Activated CD4-positive, alpha-beta T cell treated with anti-CD3 and anti-CD28 coated beads, Interleukin-2, amount 50 U/mL, for 48 hours (primary cell): ENCODE measurements around the gene GOLGA6D.
"Not testable (repeated sequence)": the region's sequence is repeated elsewhere in the genome, so short reads cannot be mapped to it uniquely, and the experiment has no call there.

ENCODE experiments used
- DNase-seq, 2 experiments: peaks; one replicate each; pipeline ENCODE4 v3.0.0-alpha.2; 2020

Gene GOLGA6D, protein sequence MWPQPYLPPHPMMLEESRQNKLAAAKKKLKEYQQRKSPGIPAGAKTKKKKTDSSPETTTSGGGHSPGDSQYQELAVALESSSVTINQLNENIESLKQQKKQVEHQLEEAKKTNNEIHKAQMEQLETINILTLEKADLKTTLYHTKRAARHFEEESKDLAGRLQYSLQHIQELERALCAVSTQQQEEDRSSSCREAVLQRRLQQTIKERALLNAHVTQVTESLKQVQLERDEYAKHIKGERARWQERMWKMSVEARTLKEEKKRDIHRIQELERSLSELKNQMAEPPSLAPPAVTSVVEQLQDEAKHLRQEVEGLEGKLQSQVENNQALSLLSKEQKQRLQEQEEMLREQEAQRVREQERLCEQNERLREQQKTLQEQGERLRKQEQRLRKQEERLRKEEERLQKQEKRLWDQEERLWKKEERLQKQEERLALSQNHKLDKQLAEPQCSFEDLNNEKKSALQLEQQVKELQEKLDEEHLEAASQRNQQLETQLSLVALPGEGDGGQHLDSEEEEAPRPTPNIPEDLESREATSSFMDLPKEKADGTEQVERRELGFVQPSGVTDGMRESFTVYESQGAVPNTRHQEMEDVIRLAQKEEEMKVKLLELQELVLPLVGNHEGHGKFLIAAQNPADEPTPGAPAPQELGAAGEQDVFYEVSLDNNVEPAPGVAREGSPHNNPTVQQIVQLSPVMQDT

DNA sequence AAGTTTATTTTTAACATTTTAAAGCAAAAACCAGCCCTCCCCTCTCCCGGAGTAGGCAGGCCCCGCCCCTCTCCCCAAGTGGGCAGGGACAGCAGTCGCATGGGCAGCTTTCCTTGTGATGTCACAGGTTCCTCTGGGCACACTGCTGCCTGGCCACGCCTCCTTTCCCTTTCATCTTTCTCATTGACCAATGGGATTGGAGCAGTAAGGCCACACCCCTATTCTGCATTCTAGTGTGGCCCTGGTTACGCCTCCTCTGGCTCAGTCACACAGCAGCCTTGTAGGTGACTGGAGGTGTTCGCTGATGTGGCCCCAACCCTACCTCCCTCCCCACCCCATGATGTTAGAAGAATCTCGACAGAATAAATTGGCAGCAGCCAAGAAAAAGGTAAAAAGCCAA, at the start of gene GOLGA6D:
TSS of gene GOLGA6D (plus strand) at position 264 of the 400 bp plus-strand sequence. CDS start at position 305, 41 bp downstream.
- DNase-seq: not testable (repeated sequence)

DNA sequence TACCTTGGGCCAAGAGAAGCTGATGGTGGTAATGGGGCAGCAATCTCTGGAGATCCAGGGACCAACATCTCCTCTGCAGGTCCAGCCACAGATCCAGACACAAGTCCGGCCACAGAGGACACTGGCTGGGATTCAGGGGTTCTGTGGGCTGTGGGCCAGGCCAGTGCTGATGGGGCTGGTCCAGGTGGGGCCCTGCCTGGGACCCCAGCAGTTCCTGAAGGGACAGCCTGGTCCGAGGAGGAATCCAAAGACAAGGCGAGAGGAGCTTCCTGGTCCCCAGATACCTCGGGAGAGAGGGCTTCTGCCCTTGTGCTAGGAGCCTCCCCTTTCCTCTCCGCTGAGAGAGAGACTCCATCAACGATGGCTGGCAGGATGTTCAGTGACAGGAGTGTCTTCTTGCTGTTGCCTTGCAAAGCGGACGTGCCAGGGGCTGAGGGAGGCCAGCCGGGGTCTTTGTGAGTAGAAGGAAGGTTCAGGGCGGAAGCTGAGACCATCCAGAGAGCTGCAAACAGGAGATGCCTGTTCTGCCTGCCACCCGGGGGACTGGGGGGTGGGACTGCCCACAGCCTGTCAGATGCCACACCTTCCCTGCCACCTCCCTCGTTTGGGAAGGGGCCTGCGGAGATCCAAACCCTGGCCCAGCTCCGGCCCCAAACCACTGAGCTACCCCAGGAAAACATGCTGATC, 49.0 kb upstream of the GOLGA6D start:
- no peak for DNase-seq

DNA sequence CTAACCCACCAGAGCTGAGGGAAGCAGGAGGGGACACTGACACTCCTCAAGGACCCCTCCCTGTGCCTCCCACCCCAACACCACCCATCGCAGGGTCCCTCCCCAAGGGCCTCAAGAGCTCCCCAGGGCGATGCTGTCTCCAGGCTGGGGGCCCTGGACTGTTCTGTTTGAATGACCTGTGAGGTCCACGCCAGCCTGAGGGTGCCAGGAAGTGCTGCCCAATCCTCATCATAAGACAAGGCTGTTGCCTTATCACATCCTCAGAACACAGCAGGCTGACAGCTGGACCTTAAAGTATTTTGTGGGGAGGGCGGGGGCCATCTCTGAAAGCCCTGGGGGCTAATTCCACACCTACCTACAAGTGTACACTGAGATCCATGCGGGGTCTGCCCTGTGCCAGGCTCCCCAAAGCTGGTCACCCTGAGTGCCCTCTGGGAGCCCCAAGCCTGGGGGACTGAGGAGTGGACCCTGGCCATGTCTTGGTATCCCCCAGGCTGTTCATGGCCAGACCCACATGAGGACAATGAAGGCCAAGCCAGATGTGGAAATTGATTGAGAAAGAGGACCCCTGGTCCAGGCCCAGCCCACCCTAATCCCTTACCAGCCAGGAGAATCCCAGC, 48.3 kb upstream of the GOLGA6D start:
- DNase-seq: no peak

DNA sequence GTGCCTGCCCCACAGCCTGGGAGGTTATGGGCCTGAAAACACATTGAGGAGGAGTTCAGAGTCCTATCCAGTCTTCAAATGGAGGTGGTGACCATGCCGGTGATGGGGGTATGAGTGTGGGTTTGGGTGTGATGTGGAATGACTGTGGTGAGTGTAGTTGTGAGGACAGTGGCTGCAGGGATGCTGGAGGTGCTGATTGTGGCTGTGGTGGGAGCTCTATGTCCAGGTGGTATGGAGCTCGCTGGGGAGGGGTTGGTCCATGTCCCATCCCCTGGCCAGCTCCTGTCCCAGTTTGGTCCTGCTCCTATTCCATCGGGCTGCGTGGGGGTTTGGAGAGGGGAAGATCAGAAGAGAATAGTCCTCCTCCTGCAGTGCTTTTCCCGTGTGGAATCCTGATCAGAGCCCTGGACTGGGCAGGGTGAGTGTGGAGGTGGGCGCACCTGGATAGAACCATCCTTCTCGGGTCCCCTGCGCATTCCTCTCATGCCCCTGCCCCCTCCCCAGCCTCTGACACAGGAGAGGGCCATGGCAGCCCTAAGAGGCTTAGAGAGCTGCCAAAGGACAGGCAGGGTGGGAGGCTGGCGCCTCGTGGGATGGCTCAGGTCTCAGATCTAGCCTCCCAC, 47.5 kb upstream of the GOLGA6D start:
- DNase-seq: no peak

DNA sequence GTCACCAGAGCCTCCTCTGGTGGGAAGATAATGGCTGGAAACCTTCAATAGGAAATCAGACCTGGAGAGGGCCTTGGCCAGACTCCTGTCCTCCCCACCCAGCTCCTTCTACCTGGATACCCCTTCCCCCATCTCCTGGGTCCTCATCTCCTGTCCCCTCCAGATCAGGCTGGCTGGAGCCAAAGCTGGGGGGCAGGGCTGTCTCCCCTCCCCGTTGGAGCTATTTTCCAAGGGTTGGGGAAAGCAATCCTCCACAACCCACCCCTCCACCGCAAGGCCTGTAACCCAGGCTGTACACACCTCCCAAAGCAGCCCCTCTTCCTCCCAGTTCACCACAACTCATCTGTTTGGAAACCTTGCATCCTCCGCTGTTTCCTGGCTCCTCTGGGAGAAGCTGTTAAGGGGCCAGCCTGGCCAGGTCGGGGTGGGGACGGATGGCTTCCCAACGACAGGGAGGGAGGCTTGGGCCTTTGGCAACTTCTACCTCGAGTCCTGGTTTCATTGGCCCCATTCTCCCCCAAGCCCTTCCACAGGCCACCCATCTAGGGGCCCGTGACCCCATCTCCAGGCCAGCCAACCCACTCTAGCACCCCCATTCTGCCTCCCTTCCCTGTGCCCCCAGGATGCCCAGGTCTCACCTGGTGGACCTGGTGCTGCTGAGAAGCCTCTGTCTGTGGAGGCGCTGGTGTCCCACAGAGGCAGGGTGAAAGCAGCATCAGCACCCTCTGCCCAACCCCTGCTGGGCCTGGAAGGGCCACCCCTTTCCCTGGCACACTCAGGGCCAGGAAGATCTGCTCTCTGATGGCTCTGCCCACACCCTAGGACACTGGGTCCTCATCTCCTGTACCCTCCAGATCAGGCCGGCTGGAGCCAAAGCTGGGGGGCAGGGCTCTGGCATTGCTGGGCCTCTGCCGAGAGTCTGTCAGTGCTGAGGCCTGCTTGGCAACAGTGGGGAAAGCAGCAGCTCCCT, 46.6 kb upstream of the GOLGA6D start:
- DNase-seq: no peak

DNA sequence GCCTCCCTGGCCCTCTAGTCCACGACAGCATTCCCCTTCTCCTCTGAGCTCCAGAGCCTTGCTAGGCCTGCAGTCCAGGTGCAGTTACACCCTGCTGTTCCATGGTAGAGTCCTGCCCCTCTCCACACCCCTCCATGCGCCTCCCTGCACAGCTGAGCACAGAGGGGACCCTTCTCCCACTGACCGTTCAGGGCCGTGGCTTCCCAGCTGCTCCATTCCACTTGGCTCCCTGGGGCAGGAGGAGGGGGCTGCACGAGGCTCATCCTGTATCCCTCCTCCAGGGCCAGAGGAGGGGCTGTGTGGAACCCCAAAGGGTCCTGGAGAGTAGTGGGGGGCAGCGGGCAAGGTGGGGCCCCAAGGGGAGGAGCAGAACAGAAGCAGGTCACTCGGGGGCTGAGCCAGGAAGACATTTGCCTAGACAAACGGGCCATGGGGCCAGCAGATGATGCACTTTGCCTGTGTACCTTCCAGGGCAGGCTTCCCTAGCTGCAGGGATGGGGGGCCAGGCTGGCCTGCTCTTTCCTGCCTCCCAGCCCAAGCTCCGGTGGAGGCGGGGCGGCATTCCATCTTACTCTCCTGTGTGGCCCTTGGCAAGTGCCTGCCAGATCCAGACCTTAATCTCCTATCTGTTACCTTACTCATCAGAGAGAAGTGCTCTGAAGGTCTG, 45.2 kb upstream of the GOLGA6D start:
- no peak for DNase-seq

DNA sequence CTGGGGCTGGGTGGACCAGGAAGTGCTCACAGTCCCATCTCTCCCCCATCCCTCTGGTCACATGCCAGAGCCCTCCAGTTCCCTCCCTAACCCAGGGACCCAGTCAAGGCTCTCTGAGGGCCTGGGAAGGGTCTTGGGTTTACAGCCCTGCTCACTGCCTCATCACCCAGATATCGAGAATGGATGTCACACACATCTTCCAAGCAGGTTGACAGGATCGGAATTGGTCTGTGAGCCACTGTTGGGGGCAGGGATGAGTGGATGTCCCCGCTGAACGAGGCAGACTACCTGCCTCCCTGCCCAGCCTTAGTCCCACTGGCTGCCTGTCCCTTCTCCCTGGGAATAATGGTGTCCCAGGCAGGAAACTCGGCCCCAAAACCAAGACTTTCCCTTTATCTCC, 44.5 kb upstream of the GOLGA6D start:
- DNase-seq: no peak

DNA sequence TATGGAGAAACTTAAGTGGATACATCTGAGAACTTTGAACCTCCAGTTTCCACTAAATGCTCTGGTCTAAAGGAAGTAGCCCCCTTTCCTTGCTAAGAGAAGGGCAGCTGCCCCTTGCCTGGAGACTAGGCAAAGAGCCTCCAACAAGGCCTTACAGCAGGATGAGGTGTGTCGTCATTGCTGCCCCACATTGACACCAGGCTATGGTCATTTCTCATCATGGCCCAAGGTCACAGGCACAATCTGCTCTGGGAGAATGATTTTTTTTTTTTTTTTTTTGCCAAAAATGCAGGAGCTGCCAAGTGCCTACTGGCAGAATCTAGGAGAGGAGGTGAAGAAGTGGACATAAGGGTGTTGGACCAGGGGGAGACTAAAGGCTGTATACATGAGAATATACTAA, 36.9 kb upstream of the GOLGA6D start:
- not testable (repeated sequence) for DNase-seq

DNA sequence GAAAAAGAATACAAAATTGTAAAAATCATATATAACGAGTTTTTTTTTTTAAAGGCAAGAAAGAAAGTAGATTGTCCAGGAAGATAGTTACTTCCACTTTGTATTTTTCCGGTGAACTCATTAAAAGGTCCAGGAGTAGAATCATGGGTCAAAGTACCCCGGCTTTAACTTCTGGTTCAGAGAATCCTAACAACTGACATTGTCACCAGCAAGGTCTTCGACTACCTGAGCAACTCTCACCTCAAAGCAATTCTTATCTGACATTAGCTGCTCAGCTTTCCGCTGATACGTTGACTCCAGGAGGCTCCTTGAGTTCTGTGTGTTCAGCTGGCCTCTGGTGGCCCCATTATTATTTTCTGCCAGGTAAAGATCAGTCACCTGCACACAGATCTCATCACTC, 33.6 kb upstream of the GOLGA6D start:
- not testable (repeated sequence) for DNase-seq

DNA sequence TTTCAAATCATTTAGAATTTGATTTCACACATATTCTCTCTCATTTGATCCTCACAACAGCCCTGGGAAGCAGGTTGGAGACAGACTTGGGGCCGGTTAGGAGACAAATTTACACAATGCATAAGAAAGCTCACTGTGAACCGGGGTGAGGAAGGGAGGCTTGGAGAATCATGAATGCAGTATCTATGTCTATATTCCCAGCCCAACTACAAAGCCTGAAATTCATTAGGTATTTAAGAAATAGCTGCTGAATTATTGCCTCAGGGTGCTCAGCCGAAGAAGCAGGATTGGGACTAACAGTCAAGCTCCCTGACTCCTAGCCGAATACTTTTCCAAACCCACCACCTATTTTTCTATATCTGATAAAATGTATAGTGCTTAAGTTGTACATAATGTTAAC, 32.9 kb upstream of the GOLGA6D start:
- DNase-seq: no peak

DNA sequence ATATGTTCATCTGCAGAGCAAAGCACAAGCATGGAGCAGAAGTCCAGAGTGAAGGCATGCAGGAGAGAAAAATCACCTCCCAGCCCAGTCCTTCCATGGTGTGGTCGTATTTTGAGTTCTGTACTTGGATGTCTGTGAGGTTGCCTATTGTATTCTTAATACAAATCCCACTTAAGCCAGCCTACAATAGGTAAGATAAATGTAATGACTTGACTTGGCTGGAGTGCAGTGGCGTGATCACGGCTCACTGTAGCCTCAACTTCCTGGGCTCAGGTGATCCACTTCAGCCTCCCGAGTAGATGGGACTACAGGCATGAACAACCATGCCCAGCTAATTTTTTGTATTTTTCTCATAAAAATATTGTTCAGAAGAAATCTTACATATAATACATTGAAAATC, 31.3 kb upstream of the GOLGA6D start:
- not testable (repeated sequence) for DNase-seq

DNA sequence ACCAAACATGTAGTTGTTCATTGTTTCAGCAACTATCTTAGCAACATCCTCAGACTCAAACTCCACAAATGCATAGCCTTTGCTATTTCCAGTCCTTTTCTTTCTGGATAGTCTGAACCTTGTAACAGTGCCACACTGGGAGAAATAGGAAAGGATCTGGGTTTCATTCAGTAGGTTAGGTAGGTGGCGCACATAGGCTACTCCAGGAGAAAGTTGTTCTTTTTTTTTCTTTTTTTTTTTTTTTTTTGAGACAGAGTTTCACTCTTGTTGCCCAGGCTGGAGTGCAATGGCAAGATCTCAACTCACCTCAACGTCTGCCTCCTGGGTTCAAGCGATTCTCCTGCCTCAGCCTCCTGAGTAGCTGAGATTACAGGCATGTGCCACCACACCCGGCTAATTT, 30.4 kb upstream of the GOLGA6D start:
- not testable (repeated sequence) for DNase-seq

DNA sequence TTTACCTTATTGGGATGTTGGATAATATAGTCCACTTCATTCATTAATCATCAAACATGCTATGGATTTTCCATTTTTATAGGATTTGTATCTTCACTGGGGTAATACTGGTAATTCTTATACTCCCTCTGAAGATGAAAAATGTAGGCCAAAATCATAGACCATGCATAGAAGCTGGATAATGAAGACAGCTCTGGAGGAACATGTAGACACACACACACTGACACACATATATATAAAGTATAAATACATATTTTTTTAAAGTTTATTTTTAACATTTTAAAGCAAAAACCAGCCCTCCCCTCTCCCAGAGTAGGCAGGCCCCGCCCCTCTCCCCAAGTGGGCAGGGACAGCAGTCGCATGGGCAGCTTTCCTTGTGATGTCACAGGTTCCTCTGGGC, 24.6 kb upstream of the GOLGA6D start, which contains the start of gene GOLGA6C:
TSS of gene GOLGA6C (plus strand) at position 301 of the 400 bp plus-strand sequence. CDS start 265 bp downstream, outside the sequence.
- DNase-seq: not testable (repeated sequence)

DNA sequence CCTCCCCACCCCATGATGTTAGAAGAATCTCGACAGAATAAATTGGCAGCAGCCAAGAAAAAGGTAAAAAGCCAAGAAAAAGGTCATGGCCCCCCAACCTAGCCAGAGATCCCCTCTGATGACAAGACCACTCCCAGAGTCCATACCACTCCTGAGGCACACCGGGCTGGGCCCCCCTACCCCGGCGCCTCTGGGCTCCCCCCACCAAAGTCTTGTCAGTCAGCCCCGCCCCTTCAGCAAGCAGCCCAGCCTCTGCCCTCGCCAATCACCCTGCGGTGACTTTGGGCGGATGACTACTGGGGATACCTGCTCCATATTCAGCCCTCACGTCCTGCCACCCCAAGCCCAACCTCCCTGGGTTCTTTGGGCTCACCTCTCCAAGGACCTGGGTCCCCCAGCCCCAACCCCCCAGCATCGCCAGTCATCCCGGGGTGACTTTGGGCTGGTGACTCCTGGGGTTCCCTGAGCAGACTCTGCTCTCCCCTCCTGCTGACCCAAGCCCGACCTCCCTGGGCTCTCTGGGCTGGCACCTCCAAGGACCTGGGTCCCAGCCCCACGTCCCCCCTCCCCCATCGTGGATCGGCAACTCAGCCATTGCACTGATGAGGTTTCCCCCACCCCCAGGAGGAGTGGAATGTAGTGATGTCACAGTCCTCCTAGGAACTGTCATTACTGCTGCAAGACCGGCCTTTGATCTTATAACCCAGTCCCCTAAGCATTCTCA, 23.9 kb upstream of the GOLGA6D start:
- not testable (repeated sequence) for DNase-seq

DNA sequence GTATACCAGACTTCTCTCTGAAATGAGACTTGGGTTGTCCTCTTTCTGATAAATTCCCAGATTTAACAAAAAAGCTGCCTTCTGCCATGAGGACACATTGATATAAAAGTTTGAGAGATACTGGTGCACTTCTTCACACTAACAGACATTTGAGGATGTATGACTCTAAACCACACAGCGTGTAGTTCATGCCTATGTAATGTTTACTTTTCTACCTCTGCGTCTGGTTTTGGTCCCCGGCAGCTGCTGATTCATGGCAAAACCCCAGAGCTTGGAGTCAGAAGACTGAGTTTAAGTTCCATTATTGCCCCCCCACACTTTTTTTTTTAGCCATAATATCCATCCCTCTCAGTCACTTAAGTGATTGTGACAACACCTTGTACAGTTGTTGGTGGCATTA, 22.8 kb upstream of the GOLGA6D start:
- DNase-seq: not testable (repeated sequence)

DNA sequence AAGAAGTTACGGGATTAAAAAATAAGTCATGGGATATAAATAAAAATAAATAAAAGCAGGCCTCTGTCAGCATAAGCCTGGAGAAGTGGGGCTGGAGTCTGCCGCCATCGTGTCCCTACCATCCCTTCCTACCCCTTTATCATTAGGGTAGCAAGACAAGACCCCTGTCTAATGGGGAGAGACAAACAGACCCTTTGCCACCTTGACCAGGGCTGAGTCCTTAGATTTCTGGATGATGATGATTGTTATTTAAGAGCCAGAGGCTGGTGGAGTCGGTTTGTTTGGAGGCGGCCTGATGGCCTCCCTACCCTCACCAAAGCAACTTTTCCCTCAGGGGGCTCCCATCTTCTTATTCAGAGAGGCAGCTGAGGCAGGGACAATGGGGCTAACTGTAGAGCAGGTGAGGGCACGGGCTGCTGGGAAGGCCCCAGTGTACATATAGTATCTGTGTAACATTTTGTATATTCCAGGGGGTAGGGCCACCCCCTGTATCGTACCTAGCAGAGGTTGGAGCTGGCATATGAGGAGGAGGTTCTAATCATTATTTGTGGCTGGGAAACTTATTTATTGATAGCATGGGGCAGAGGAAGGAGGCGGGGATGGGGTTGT, 8.8 kb upstream of the GOLGA6D start:
- DNase-seq: not testable (repeated sequence)

DNA sequence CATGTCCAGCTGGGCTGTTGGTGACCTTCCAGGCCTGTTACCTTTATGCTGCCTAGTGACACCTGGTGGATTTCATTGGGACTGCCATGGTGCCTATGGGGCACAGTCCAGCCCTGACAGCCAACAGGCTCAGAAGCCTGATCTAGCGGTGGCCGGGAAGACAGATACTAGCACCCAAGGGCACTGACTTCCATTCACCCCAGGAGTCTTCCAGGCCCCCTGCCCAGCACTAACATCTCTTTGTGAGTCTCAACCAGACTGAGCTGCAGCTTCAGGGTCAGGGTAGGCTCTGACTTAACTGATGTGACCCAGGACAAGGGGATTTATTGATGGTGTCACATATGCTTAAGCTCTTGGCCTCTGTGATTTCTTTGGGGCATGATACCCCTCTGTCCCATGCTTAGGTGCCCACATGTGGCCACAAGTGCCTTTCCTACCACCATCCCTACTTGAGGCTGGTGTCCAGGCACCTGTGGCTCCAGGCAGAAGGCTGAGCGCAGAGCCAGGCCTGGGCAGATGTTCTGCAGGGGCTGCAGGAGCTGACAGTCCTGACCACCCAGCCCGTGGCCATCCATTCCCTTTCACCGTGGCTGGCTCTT, 8.0 kb upstream of the GOLGA6D start:
- DNase-seq: peak; percentile 73 to 78

DNA sequence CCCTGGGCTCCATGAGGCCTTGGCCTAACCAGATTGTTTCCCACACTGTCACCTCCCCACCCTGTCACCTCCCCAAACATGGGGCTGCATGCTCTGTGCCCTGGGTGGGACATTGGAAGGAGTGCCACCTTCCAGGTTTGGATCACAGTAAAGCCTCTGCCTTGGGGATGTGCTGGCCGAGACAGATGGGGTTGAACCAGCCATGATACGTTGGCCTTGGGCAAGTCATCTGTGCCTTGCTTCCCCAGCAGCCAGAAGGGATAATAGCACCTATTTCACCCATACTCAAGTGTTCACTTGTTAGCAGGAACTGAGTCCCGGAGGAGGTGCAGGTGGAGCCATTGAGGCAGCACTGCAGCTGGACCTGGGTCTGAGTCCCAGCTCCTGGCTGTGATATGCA, 7.0 kb upstream of the GOLGA6D start:
- not testable (repeated sequence) for DNase-seq

DNA sequence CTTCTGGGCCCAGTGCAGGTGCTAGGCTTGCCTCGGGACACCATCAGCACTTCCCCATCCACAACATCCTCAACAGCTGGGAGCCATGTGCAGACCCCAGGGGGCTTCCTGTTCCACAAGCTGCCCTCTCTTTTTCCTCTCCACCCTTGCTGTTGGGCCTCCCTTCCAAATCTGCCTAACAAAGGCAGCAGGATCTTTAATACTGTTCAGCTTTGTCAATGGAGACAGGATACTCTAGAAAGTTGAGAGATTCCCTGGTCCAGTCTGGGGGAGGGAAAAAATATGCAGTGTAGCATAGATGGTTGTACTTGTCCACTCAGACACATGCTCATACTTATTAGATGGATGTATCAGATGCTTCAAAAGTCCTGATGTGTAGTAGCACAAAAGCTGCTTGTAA, 4.1 kb upstream of the GOLGA6D start:
- DNase-seq: not testable (repeated sequence)
